HepG2 (cell line): ENCODE results near the gene BEST2. TPM values are rescaled to one million over a fixed set of nuclear protein-coding genes. Genes with fewer than 3 reads are reported as not detected.

Experiments
- ARHGAP35 ChIP-seq: sonication (generic); formaldehyde crosslinking; IDR thresholded peaks from 2 replicates; pipeline ENCODE4 v1.9.0; 2022; ENCODE audit warnings: mild to moderate bottlenecking, inconsistent platforms, moderate library complexity, missing genetic modification reagents, borderline replicate concordance
- BRCA1 ChIP-seq: sonication (generic); formaldehyde crosslinking; IDR thresholded peaks from 2 replicates; pipeline ENCODE4 v1.4.0; 2020; ENCODE audit warnings: missing genetic modification reagents
- GATAD2A ChIP-seq: IDR thresholded peaks from 2 replicates; pipeline ENCODE4 v1.6.1; 2016
- HDAC2 ChIP-seq: sonication (generic); formaldehyde crosslinking; IDR thresholded peaks from 2 replicates; pipeline ENCODE4 v1.4.0; 2020; ENCODE audit warnings: missing genetic modification reagents
- MAZ ChIP-seq, 2 experiments: sonication (generic) in 1 of 2; formaldehyde crosslinking in 1 of 2; IDR thresholded peaks; 2 replicates each; pipeline versions ENCODE4 v1.5.0 to v1.6.1; 2012 to 2020; ENCODE audit warnings: low read depth in 2 of 2, mild to moderate bottlenecking in 2 of 2, borderline replicate concordance in 1 of 2, improper control_type of control experiment in 1 of 2, low read length in 1 of 2, missing genetic modification reagents in 1 of 2, moderate library complexity in 1 of 2
- POLR2G ChIP-seq: fragments of 200-400 bp; formaldehyde crosslinking; IDR thresholded peaks from 2 replicates; pipeline ENCODE4 v1.6.1; 2018; ENCODE audit warnings: mild to moderate bottlenecking, low read depth, low read length, moderate library complexity
- U2AF1 ChIP-seq: fragments of 200-400 bp; formaldehyde crosslinking; optimal IDR thresholded peaks from 2 replicates; pipeline ENCODE3; 2017; ENCODE audit warnings: mild to moderate bottlenecking, low read depth, low read length
- ZFX ChIP-seq: sonication (generic); formaldehyde crosslinking; IDR thresholded peaks from 2 replicates; pipeline ENCODE4 v1.4.0; 2020; ENCODE audit warnings: mild to moderate bottlenecking, low read depth, missing genetic modification reagents, moderate library complexity
- ZFYVE20 ChIP-seq: sonication (generic); formaldehyde crosslinking; IDR thresholded peaks from 2 replicates; pipeline ENCODE4 v1.8.0; 2023; ENCODE audit warnings: low read depth, mild to moderate bottlenecking, moderate library complexity, missing genetic modification reagents, borderline replicate concordance
- ZNF160 ChIP-seq: sonication (generic); formaldehyde crosslinking; IDR thresholded peaks from 2 replicates; pipeline ENCODE4 v1.8.0; 2022; ENCODE audit warnings: mild to moderate bottlenecking, inconsistent platforms, missing genetic modification reagents
- ZNF329 ChIP-seq: sonication (generic); formaldehyde crosslinking; IDR thresholded peaks from 2 replicates; pipeline ENCODE4 v1.9.0; 2021; ENCODE audit warnings: low read depth, mild to moderate bottlenecking, missing genetic modification reagents
- ZNF44 ChIP-seq: sonication (generic); formaldehyde crosslinking; IDR thresholded peaks from 2 replicates; pipeline ENCODE4 v1.5.1; 2020; ENCODE audit warnings: mild to moderate bottlenecking, missing genetic modification reagents
- ZNF644 ChIP-seq: IDR thresholded peaks from 2 replicates; pipeline ENCODE4 v1.6.1; 2016; ENCODE audit warnings: low read depth
- ZNF766 ChIP-seq: sonication (generic); formaldehyde crosslinking; IDR thresholded peaks from 2 replicates; pipeline ENCODE4 v1.5.0; 2020; ENCODE audit warnings: missing genetic modification reagents, borderline replicate concordance
- ZNF772 ChIP-seq: sonication (generic); formaldehyde crosslinking; IDR thresholded peaks from 2 replicates; pipeline ENCODE4 v1.5.0; 2020; ENCODE audit warnings: mild to moderate bottlenecking, missing genetic modification reagents
- polyA plus RNA-seq, 8 experiments: library from polyadenylated mRNA; depleted of rRNA in 3 of 8; stranded (reverse) in 7 of 8; unstranded in 1 of 8; fragments of >200 nt; fragmentation: Illumina TruSeq in 4 of 8; extraction: Trizol in 4 of 8; gene quantifications; 2 replicates each; pipeline versions ENCODE4 v1.2.1 to v1.2.3, GENCODE V29; 2011 to 2016; ENCODE audit warnings: low read depth in 4 of 8, missing spikeins in 1 of 8, mixed read lengths in 1 of 8; ENCODE audit not compliant: insufficient read depth in 1 of 8
- total RNA-seq, 5 experiments: library from RNA; depleted of rRNA; stranded (reverse); fragments of >200 nt; fragmentation: Illumina TruSeq; extraction: Trizol; gene quantifications; 2 replicates each; pipeline ENCODE4 v1.2.3, GENCODE V29; 2016; ENCODE audit warnings: low read depth in 1 of 5
- TF ChIP-seq, protein P1 (sequence below): IDR thresholded peaks from 2 replicates; pipeline ENCODE4 v1.6.1; 2016; ENCODE audit warnings: missing compliant biosample characterization, missing genetic modification reagents, borderline replicate concordance
- TF ChIP-seq, protein P2 (sequence below): sonication (generic); formaldehyde crosslinking; IDR thresholded peaks from 2 replicates; pipeline ENCODE4 v1.8.1; 2023; ENCODE audit warnings: mild to moderate bottlenecking, missing genetic modification reagents
- TF ChIP-seq, protein P3 (sequence below): conservative IDR thresholded peaks from 2 replicates; pipeline ENCODE4 v1.6.1; 2018; ENCODE audit warnings: missing genetic modification reagents
- TF ChIP-seq, protein P4 (sequence below): IDR thresholded peaks from 2 replicates; pipeline ENCODE4 v1.6.1; 2018; ENCODE audit warnings: missing genetic modification reagents
- TF ChIP-seq, protein P5 (sequence below): sonication (generic); formaldehyde crosslinking; IDR thresholded peaks from 2 replicates; pipeline ENCODE4 v1.8.1; 2023; ENCODE audit warnings: mild to moderate bottlenecking, inconsistent platforms, moderate library complexity, missing genetic modification reagents, borderline replicate concordance
- TF ChIP-seq, protein P6 (sequence below): IDR thresholded peaks from 2 replicates; pipeline ENCODE4 v1.6.1; 2016; ENCODE audit warnings: low read depth, borderline replicate concordance

The BEST2 gene
- total and polyA plus RNA-seq, 2 of the 13 experiments (the other 11 are each of a cell fraction or from before 2014, with no cell fraction given): not detected

DNA sequence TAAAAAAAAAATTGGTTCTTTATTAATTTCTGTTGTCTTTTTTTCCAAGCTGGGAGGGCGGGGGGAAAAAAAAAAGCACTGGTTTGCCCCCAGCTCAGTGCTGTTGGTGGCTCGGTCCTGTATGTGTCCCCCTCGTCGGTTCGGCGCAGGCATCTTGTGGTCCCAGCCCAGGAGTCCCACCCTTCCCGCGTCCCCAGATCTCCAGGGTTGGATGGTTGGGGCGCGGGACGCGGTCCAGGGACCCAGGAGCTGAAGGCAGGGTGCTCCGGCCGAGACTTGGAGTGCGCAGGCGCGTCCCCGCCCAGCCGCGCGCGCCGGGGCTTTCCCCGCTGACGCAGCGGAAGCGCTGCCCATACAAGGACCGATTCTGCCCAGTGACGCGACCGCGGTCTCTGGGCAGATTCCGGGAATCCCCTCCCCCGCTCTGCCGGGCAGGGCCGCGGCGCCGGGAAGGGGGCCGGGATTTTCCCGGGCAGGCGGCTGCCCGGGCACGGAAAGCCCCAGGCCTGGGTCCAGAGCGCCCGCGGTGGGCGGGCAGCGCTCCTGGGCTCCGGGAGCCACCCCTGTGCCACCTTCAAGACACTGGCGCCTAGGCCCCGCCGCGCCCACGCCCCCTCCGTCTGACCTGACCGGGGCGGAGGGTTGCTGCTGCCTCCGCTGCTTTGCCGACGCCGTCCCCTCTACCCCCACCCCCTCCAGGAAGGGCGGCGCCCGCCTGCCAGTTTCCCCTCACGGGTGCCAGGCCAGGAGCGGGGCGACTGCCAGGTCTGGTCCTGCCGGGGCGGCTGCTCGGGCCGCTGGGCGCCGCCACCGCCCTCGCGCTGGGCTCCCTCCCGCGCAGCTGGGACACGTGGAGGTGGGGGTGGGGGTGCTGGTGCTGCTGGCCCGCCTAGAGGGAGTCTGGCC is 42.0 kb downstream of the BEST2 start (continued):
- TF ChIP-seq, protein P1, sequence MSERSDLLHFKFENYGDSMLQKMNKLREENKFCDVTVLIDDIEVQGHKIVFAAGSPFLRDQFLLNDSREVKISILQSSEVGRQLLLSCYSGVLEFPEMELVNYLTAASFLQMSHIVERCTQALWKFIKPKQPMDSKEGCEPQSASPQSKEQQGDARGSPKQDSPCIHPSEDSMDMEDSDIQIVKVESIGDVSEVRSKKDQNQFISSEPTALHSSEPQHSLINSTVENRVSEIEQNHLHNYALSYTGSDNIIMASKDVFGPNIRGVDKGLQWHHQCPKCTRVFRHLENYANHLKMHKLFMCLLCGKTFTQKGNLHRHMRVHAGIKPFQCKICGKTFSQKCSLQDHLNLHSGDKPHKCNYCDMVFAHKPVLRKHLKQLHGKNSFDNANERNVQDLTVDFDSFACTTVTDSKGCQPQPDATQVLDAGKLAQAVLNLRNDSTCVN (CRISPR knock-in tag): peak; percentile 53; the same call in 1 of the 2 replicates
- TF ChIP-seq ZFX (peak; percentile 71), ZNF766 (CRISPR knock-in tag) (no peak), POLR2G (peak; percentile 78), BRCA1 (CRISPR knock-in tag) (no peak), ZNF772 (CRISPR knock-in tag) (peak; percentile 45; the same call in 1 of the 2 replicates), ZNF160 (CRISPR knock-in tag) (peak; percentile 12; the same call in 1 of the 2 replicates), MAZ (IDR thresholded peaks at IDR 0.05; ENCODE audit: borderline replicate concordance, low read depth, low read length) (no peak), MAZ (CRISPR knock-in tag; IDR thresholded peaks at IDR 0.05; ENCODE audit: low read depth) (0 out of 2 replicates have a peak, but pooled peaks have one; percentile 55), GATAD2A (no peak; the same call in 1 of the 2 replicates), ZNF329 (CRISPR knock-in tag) (no peak), ZNF644 (no peak), ARHGAP35 (CRISPR knock-in tag) (no peak), ZNF44 (CRISPR knock-in tag) (peak; percentile 32; the same call in 1 of the 2 replicates), U2AF1 (peak; percentile 28), HDAC2 (CRISPR knock-in tag) (peak; percentile 15; the same call in 1 of the 2 replicates), ZFYVE20 (CRISPR knock-in tag) (no peak)
- TF ChIP-seq, protein P2, sequence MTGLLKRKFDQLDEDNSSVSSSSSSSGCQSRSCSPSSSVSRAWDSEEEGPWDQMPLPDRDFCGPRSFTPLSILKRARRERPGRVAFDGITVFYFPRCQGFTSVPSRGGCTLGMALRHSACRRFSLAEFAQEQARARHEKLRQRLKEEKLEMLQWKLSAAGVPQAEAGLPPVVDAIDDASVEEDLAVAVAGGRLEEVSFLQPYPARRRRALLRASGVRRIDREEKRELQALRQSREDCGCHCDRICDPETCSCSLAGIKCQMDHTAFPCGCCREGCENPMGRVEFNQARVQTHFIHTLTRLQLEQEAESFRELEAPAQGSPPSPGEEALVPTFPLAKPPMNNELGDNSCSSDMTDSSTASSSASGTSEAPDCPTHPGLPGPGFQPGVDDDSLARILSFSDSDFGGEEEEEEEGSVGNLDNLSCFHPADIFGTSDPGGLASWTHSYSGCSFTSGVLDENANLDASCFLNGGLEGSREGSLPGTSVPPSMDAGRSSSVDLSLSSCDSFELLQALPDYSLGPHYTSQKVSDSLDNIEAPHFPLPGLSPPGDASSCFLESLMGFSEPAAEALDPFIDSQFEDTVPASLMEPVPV (CRISPR knock-in tag): no peak
- TF ChIP-seq, protein P3, sequence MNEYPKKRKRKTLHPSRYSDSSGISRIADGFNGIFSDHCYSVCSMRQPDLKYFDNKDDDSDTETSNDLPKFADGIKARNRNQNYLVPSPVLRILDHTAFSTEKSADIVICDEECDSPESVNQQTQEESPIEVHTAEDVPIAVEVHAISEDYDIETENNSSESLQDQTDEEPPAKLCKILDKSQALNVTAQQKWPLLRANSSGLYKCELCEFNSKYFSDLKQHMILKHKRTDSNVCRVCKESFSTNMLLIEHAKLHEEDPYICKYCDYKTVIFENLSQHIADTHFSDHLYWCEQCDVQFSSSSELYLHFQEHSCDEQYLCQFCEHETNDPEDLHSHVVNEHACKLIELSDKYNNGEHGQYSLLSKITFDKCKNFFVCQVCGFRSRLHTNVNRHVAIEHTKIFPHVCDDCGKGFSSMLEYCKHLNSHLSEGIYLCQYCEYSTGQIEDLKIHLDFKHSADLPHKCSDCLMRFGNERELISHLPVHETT (CRISPR knock-in tag): peak; percentile 66; the same call in 1 of the 2 replicates
- TF ChIP-seq, protein P4, sequence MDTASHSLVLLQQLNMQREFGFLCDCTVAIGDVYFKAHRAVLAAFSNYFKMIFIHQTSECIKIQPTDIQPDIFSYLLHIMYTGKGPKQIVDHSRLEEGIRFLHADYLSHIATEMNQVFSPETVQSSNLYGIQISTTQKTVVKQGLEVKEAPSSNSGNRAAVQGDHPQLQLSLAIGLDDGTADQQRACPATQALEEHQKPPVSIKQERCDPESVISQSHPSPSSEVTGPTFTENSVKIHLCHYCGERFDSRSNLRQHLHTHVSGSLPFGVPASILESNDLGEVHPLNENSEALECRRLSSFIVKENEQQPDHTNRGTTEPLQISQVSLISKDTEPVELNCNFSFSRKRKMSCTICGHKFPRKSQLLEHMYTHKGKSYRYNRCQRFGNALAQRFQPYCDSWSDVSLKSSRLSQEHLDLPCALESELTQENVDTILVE: peak; percentile 58; the same call in 1 of the 2 replicates
- TF ChIP-seq, protein P5, sequence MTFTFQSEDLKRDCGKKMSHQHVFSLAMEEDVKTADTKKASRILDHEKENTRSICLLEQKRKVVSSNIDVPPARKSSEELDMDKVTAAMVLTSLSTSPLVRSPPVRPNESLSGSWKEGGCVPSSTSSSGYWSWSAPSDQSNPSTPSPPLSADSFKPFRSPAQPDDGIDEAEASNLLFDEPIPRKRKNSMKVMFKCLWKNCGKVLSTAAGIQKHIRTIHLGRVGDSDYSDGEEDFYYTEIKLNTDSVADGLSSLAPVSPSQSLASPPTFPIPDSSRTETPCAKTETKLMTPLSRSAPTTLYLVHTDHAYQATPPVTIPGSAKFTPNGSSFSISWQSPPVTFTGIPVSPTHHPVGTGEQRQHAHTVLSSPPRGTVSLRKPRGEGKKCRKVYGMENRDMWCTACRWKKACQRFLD (CRISPR knock-in tag): no peak
- TF ChIP-seq, protein P6, sequence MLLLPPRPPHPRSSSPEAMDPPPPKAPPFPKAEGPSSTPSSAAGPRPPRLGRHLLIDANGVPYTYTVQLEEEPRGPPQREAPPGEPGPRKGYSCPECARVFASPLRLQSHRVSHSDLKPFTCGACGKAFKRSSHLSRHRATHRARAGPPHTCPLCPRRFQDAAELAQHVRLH: peak; percentile 47; the same call in 1 of the 2 replicates
